ENCODE data around the gene SPATA16. TPM values are rescaled to one million over a fixed set of nuclear protein-coding genes. Genes with fewer than 3 reads are reported as not detected.

Gene SPATA16
- total and polyA plus RNA-seq, 7 donors, result not detected

- H3K27ac ChIP-seq, result no peak overlapping the region
- no peak overlapping the region for H3K4me3 ChIP-seq
- DNase-seq, result no peak
- no peaks in the 10 kb centered on the region for H3K9me3 ChIP-seq
- H3K4me1 ChIP-seq, result no peaks in the 10 kb centered on the region
- 42 to 58% (median 49%) methylated on average over 4 of the region's 4 CpGs for WGBS, 3 donors
- intact Hi-C loops (cut with DNase I), result no loop called here
- H3K27me3 ChIP-seq (ENCODE audit: insufficient read depth in 3 of 3, low read length in 2 of 3), result no peaks in the 10 kb centered on the region
- H3K36me3 ChIP-seq (ENCODE audit: insufficient read depth in 1 of 2, low read depth in 1 of 2), result no peaks in the 10 kb centered on the region
- no peak for ATAC-seq
- TF ChIP-seq CTCF (IDR thresholded peaks at IDR 0.05), result no peak
Observed at GRCh38 chr3:172846103-172846561, 294.9 kb downstream of the SPATA16 start.

- H3K4me1 ChIP-seq, result no peaks in the 10 kb centered on the region
- 70 to 83% (median 78%) methylated on average over 4 of the region's 4 CpGs for whole genome bisulfite sequencing, 3 donors
- no peak for TF ChIP-seq CTCF (IDR thresholded peaks at IDR 0.05)
Observed at GRCh38 chr3:172844428-172844827, 296.6 kb downstream of the SPATA16 start.

GRCh38 chr3:172840913-172841312, 300.1 kb downstream of the SPATA16 start:
- Histone ChIP-seq H3K27ac (no peak overlapping the region), H3K4me3 (no peak overlapping the region), H3K9me3 (no peaks in the 10 kb centered on the region), H3K27me3 (ENCODE audit: insufficient read depth in 3 of 3, low read length in 2 of 3) (peaks cover 0 to 4% (median 0%) of the 10 kb centered on the region in 3 donors), H3K36me3 (ENCODE audit: insufficient read depth in 1 of 2, low read depth in 1 of 2) (no peaks in the 10 kb centered on the region), H3K4me1 (no peaks in the 10 kb centered on the region)
- no peak for ATAC-seq
- TF ChIP-seq CTCF (IDR thresholded peaks at IDR 0.05), result no peak
- WGBS, 3 donors, result 50 to 55% (median 51%) methylated on average over 4 of the region's 4 CpGs
- no peak for DNase-seq
- intact Hi-C loops (cut with DNase I), result no loop called here

More at GRCh38 chr3:172844428-172844827, 296.6 kb downstream of the SPATA16 start:
- Histone ChIP-seq H3K36me3 (ENCODE audit: insufficient read depth in 1 of 2, low read depth in 1 of 2) (no peaks in the 10 kb centered on the region), H3K4me3 (no peak overlapping the region), H3K27me3 (ENCODE audit: insufficient read depth in 3 of 3, low read length in 2 of 3) (no peaks in the 10 kb centered on the region), H3K27ac (no peak overlapping the region), H3K9me3 (no peaks in the 10 kb centered on the region)
- ATAC-seq (no peak), DNase-seq (no peak)
- intact Hi-C loops (cut with DNase I), result no loop called here

- 76 to 81% (median 80%) methylated on average over 4 of the region's 4 CpGs for WGBS, 3 donors
- Histone ChIP-seq H3K27ac (no peak overlapping the region), H3K4me3 (no peak overlapping the region), H3K36me3 (ENCODE audit: insufficient read depth in 1 of 2, low read depth in 1 of 2) (no peaks in the 10 kb centered on the region), H3K27me3 (ENCODE audit: insufficient read depth in 3 of 3, low read length in 2 of 3) (peaks cover 0 to 4% (median 0%) of the 10 kb centered on the region in 3 donors), H3K4me1 (no peaks in the 10 kb centered on the region), H3K9me3 (no peaks in the 10 kb centered on the region)
- TF ChIP-seq CTCF (IDR thresholded peaks at IDR 0.05), result no peak
- ATAC-seq (no peak), DNase-seq (no peak)
- intact Hi-C loops (cut with DNase I), result no loop called here
Observed at GRCh38 chr3:172840463-172840862, 300.6 kb downstream of the SPATA16 start.

- DNase-seq (no peak), ATAC-seq (no peak)
- Histone ChIP-seq H3K27ac (no peak overlapping the region), H3K4me3 (no peak overlapping the region), H3K27me3 (ENCODE audit: insufficient read depth in 3 of 3, low read length in 2 of 3) (peaks cover 0 to 4% (median 0%) of the 10 kb centered on the region in 3 donors), H3K9me3 (no peaks in the 10 kb centered on the region), H3K36me3 (ENCODE audit: insufficient read depth in 1 of 2, low read depth in 1 of 2) (no peaks in the 10 kb centered on the region), H3K4me1 (no peaks in the 10 kb centered on the region)
- 15 to 20% (median 16%) methylated on average over 4 of the region's 4 CpGs for WGBS, 3 donors
- TF ChIP-seq CTCF (IDR thresholded peaks at IDR 0.05), result no peak
- intact Hi-C loops (cut with DNase I), result no loop called here
Observed at GRCh38 chr3:172839679-172840078, 301.4 kb downstream of the SPATA16 start.
